Neutrophil (primary cell): ENCODE data around the gene FBXL22.

Source experiments
- H3K27ac ChIP-seq: fragments of 200-600 bp; sonication (generic); 2 replicates; pipeline ENCODE4 v1.5.1; 2016; ENCODE audit warnings: mild to moderate bottlenecking, moderate library complexity
- H3K27me3 ChIP-seq: fragments of 200-600 bp; sonication (generic); 2 replicates; pipeline ENCODE4 v1.6.0; 2016; ENCODE audit warnings: mild to moderate bottlenecking
- H3K36me3 ChIP-seq: fragments of 200-600 bp; sonication (generic); 2 replicates; pipeline ENCODE4 v1.5.1; 2017
- H3K4me1 ChIP-seq, 2 experiments: fragments of 200-600 bp in 1 of 2; sonication (generic) in 1 of 2; 1 replicate in 1 of 2; 2 replicates in 1 of 2; pipeline versions ENCODE4 v1.5.1 to v1.6.1; 2013 to 2016; ENCODE audit warnings: low read depth in 1 of 2, low read length in 1 of 2, mild to moderate bottlenecking in 1 of 2, moderate library complexity in 1 of 2; ENCODE audit not compliant: control insufficient read depth in 1 of 2, insufficient read depth in 1 of 2
- H3K4me3 ChIP-seq, 2 experiments: fragments of 200-600 bp in 1 of 2; sonication (generic) in 1 of 2; 1 replicate in 1 of 2; 2 replicates in 1 of 2; pipeline ENCODE4 v1.5.1; 2013 to 2016; ENCODE audit warnings: low read depth in 1 of 2, low read length in 1 of 2, mild to moderate bottlenecking in 1 of 2, moderate library complexity in 1 of 2
- H3K9me3 ChIP-seq: fragments of 200-600 bp; sonication (generic); 2 replicates; pipeline ENCODE4 v1.5.1; 2016
- TF ChIP-seq, protein P1 (sequence below): fragments of 200-600 bp; sonication (generic); IDR thresholded peaks from 2 replicates; pipeline ENCODE4 v1.5.1; 2016; ENCODE audit warnings: antibody characterized with exemption

Gene FBXL22, protein sequence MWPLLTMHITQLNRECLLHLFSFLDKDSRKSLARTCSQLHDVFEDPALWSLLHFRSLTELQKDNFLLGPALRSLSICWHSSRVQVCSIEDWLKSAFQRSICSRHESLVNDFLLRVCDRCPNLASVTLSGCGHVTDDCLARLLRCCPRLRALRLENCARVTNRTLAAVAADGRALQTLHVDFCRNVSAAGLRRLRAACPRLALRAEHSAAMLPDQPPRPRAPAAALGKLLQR

DNA sequence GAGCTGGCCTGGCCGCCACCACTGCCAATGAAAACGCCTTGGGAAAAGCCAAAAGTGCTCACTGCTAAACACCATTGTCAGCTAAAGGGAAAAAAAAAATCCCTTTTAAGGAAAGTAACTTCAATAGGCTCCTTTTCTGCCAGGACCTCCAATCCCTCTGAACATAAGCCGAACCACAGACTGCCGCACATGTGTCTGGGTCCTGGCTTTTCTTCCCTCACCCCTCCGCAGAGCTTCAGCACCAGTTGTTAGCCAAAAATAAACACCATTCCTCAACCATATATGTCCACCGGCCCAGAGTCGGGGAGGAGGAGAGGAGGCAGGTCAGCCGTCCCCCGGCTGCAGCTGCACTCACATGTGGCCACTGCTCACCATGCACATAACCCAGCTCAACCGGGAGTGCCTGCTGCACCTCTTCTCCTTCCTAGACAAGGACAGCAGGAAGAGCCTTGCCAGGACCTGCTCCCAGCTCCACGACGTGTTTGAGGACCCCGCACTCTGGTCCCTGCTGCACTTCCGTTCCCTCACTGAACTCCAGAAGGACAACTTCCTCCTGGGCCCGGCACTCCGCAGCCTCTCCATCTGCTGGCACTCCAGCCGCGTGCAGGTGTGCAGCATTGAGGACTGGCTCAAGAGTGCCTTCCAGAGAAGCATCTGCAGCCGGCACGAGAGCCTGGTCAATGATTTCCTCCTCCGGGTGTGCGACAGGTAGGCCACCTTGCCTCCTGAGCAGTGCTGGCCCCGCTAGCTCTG lies at the start of gene FBXL22:
FBXL22 (plus strand) TSS at position 350 of the 753 bp plus-strand sequence; CDS start at position 356, 6 bp downstream.
- TF ChIP-seq, protein P1, sequence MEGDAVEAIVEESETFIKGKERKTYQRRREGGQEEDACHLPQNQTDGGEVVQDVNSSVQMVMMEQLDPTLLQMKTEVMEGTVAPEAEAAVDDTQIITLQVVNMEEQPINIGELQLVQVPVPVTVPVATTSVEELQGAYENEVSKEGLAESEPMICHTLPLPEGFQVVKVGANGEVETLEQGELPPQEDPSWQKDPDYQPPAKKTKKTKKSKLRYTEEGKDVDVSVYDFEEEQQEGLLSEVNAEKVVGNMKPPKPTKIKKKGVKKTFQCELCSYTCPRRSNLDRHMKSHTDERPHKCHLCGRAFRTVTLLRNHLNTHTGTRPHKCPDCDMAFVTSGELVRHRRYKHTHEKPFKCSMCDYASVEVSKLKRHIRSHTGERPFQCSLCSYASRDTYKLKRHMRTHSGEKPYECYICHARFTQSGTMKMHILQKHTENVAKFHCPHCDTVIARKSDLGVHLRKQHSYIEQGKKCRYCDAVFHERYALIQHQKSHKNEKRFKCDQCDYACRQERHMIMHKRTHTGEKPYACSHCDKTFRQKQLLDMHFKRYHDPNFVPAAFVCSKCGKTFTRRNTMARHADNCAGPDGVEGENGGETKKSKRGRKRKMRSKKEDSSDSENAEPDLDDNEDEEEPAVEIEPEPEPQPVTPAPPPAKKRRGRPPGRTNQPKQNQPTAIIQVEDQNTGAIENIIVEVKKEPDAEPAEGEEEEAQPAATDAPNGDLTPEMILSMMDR, result no peak
- Histone ChIP-seq H3K9me3 (no peaks in the 10 kb centered on the region), H3K27ac (peak within 1 kb of the TSS; percentile 50), H3K27me3 (peaks cover 11% of the 10 kb centered on the region), H3K4me3 (no peak within 1 kb of the TSS), H3K36me3 (peaks cover 32% of the 10 kb centered on the region), H3K4me1 (peaks cover 27 to 28% of the 10 kb centered on the region in 2 experiments)

DNA sequence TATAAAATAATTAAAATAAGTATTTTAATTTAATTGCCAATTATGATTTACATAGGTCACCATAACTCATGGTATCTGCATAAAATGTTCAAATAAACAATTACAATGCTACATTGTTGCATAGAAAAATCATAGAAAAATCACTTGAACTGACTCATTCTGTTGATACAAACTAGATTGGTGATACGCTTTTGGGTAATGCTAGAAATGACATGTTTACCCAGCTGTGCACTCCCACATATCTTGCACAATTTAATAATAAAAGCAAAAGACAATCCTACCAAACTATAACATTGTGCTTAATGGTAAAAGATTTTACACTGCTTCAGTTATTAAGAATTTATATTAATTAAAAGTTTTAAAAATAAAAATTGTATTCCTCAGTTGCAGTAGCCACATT lies 45.8 kb upstream of the FBXL22 start:
- Histone ChIP-seq H3K4me1 (peaks cover 6% of the 10 kb centered on the region in 2 experiments), H3K27me3 (no peaks in the 10 kb centered on the region), H3K9me3 (no peaks in the 10 kb centered on the region), H3K4me3 (no peak overlapping the region), H3K27ac (no peak overlapping the region), H3K36me3 (peaks cover 63% of the 10 kb centered on the region)
- TF ChIP-seq, protein P1, result no peak

DNA sequence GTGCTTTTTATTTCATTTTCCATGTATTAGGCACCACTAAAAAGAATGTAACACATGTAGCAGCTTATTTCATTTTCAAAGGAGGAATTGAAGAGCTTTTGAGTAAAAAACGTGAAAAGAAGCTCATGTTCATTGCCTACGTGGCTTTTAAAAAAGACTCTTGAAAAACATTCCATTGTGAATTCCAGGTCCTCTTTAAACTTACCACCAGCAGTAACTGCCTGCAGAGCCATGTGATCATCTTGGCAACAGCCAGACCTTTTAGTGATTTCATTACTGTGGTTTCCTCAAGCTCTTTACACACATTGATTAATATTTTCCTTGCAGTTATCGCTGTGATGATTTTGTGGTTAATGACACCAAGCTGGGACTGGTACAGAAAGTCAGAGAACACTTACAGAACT lies 43.8 kb upstream of the FBXL22 start:
- H3K36me3 ChIP-seq, result peaks cover 76% of the 10 kb centered on the region
- no peaks in the 10 kb centered on the region for H3K9me3 ChIP-seq
- TF ChIP-seq, protein P1, result no peak
- no peaks in the 10 kb centered on the region for H3K4me1 ChIP-seq
- no peak overlapping the region for H3K27ac ChIP-seq
- H3K27me3 ChIP-seq, result no peaks in the 10 kb centered on the region
- no peak overlapping the region for H3K4me3 ChIP-seq

DNA sequence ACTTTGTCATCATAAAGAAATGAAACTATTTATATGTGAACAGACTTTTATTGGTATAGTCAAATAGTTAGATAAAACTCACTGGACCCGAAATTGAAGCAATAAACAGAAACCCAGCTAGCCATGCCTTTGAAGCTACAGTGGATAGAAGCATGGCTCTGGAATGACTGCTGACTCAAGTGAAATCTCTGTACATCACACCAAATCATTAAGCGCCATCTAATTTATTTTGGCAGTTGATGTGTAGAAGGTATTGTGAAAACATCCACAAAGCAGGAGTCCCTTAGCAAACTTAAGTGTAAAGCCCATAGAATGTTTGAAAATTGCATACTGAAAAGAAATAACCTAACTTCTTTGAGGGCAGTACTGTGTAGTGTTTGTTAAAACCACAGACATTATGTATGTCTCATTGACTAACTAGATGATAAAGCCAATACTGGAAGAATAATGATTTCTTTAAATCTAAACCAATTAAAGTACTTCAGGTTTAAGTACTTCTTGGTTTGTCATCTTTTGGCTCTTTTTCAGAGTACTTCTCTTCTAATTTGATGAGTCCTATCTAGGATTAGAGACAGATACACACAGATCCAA lies 42.8 kb upstream of the FBXL22 start:
- peaks cover 86% of the 10 kb centered on the region for H3K36me3 ChIP-seq
- no peaks in the 10 kb centered on the region for H3K4me1 ChIP-seq
- no peaks in the 10 kb centered on the region for H3K27me3 ChIP-seq
- H3K9me3 ChIP-seq, result no peaks in the 10 kb centered on the region
- no peak overlapping the region for H3K27ac ChIP-seq
- TF ChIP-seq, protein P1, result no peak
- H3K4me3 ChIP-seq, result no peak overlapping the region

DNA sequence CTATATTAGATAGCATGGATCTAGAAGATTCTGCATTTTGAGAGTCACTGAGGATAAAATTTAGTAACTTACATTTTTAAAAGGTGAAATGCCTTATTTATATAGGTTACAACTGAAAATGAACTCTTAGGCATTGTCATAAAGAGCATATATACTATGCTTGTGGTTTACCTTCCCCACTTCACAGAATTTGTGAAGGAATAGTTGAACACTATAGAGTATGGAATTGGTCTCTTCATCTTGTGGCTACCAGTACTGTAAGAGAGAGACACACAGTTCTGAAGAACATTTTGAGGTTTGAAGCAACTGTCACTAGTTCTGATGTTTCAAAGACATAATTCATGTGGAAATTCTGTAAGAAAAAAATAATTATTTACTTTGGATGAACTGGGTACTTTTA lies 41.7 kb upstream of the FBXL22 start:
- TF ChIP-seq, protein P1, result no peak
- no peaks in the 10 kb centered on the region for H3K27me3 ChIP-seq
- H3K4me1 ChIP-seq, result no peaks in the 10 kb centered on the region
- H3K4me3 ChIP-seq, result no peak overlapping the region
- H3K36me3 ChIP-seq, result peaks cover 87% of the 10 kb centered on the region
- H3K9me3 ChIP-seq, result no peaks in the 10 kb centered on the region
- H3K27ac ChIP-seq, result peak overlapping the region; percentile 0
